Glomerular visceral epithelial cell (primary cell): ENCODE data around the gene PRR29.
A peak's percentile ranks its signal among the peaks of the same experiment; 100 is the strongest.

Source experiments
- DNase-seq: peaks from one replicate; pipeline ENCODE4 v3.0.0-alpha.2; 2016; ENCODE audit errors: extremely low spot score

PRR29 gene

GRCh38 chr17:63998050-63998720, at the start of gene PRR29:
Gene PRR29 (plus strand): TSS chr17:63998351. CDS start chr17:63998365, 14 bp downstream.
- DNase-seq = peak; percentile 73

DNA sequence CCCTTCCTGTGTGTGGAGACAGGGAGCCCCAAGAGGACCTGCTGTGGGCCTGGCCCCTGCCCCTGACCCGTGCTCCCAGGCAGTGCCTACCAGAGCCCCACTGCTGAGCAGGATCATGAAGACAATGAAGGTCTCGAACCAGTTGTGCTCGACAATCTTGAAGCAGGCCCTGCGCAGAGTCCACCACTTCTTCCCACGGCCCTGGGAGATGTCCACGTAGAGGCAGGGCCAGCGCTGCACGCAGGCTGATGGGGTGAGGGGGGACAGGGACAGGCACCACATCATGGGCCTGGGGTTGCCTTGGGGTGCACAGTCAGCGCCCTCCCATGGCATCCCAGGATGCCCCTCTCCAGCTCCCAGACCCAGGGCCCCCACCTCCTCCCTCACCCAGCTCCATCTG, 49.6 kb upstream of the PRR29 start:
- DNase-seq = no peak

- no peak for DNase-seq
Observed at GRCh38 chr17:63949576-63950250, 48.4 kb upstream of the PRR29 start.

DNA sequence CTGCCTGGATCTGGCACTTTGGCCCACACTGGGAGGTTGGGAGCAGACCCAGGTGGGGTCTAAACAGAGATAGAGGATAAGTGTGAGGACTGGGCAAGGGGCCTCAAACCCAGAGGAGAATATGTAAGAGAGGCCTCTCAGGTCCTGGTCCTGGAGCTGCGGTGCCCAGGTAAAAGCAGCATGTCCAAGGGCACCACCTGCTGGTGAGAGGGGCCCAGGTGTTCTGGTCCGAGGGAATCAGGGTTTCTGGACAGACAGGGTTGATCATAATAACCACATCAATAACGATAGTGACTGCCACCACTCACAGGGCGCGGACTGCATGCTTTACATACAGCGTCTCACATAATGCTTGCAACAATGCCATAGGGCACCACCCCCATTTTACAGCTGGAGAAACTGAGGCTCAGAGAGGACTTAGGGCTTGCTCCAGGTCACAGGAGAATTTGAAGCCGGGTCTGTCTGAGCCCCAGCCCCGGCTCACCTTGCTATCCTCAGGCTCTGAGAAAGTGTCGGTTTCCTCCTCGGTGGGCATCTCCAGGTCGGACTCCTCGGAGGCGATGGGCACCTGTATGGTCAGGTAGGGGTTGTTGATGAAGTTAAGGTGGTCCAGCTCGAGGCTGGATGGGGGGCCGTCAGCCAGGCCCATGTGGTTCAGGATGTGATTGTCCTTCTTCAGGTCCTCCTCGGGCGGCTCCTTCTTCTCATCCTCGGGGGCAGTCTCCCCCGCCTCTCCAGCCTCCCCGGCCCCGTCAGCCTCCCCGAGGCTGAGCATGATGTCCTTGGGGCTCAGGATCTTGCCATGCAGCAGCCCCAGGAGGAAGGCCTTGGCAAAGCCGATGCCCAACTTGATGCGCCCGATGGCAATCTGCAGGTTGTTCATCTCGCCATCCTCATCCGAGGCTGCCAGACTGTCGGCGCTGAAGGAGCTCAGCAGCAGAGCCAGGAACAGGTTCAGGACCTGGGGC, 46.9 kb upstream of the PRR29 start:
- peak; percentile 16 for DNase-seq

- DNase-seq = no peak
Observed at GRCh38 chr17:63954402-63955063, 43.6 kb upstream of the PRR29 start.

- DNase-seq = no peak
Observed at GRCh38 chr17:63955232-63955631, 42.9 kb upstream of the PRR29 start.

DNA sequence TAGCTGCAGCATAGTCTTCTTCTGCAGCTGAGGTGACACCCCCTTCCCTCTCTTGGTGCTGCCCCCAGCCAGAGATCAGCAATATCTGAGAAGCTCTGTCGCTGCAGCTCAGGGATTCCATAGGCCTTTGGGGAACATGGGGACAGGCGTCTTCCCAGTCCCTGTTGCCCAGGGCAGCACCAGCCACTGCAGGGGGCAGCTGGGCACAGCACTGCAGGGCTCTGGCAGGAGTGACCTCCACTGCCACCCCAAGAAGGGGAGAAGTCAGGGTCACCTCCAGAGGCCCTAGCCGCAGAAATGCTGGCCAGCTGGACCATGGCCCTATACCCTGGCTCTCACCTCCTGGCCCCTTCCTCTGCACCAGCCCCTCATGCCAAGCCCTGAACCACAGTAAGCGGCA, 42.4 kb upstream of the PRR29 start:
- no peak for DNase-seq

DNA sequence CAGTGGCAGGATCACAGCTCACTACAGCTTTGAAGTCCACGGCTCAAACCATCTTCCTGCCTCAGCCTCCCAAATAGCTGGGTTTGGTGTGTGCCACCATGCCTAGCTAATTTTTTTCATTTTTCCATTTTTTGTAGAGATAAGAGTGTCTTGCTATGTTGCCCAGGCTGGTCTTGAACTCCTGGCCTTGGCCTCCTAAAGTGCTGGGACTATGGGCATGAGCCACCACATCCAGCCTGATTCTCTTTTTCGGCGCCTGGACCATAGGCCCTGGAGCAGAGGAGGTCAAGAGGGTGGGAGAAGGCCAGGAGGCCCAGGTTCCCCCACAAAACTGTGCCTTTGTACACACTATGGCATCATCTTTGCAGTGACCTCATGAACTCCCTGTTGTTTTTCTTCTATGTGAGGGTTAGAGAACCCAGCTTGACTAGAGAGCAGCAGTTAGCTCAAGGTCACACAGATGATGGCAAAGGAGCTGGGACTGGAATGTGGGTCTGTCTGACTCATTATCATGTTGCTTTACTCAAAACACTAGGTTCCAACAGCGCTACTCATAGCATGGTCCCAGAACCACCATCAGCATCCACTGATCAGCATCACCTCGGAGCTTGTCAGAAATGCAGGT, 41.7 kb upstream of the PRR29 start:
- no peak for DNase-seq

GRCh38 chr17:63960006-63960405, 38.1 kb upstream of the PRR29 start:
- no peak for DNase-seq

DNA sequence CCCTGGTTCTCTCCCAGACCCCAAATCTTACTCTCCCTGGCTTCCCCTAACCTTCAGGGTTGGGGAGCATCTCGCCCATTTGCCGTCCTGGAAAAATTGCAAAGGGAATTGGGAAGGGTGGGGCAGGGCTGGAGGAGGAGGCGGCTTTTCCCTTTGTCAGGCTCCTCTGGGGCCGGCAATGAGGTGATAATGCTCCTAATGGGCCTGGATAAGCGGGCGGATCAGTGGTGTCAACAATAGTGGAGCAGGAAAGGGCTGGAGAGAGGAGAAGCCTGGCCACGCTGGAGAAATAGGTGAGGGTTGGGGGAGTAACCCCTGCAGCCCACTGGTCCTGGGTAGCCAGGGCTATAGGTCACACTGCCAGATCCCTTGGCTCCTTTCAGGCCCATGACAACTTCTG, 37.7 kb upstream of the PRR29 start:
- no peak for DNase-seq

DNA sequence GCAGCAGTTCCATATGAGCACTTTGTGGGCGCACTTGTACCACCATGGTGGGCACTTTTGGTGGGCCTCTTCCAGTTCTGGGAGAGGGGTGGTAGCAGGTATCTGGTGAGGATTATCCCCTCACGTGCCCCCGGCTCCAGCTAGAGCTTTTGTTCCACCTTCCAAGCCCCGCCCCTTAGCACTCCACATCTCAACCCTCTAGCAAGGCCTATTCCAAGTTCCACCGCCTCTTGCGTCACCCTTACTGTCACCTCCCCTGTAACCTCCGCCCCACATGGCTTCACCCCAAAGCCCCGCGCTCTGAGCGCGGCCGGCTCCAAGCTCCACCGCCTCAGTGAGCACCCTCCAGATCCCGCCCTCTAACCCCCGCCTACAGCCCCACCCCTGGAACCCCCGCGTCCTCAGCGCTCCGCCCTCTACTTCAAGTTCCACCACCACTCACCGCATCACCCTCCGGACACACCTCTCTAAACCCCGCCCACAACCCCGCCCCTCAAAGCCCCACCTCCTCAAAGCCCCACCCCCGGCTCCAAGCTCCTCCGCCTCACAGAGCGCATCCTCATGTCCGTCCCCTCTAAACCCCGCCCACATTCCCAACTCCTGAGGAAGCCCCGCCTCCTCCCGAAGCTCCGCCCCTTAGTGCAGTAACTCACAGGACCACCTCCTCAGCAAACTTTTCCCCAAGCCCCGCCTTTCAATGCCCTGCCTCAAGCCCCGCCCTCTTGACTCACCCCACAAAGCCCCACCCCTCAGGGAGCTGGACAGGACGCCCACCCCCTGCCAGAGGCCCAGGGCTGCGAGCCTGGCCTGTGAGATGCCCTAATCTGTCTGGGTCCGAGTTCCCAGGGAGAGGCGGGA, 36.6 kb upstream of the PRR29 start:
- peak; percentile 37 for DNase-seq

- DNase-seq = no peak
Observed at GRCh38 chr17:63962298-63962744, 35.8 kb upstream of the PRR29 start.

DNA sequence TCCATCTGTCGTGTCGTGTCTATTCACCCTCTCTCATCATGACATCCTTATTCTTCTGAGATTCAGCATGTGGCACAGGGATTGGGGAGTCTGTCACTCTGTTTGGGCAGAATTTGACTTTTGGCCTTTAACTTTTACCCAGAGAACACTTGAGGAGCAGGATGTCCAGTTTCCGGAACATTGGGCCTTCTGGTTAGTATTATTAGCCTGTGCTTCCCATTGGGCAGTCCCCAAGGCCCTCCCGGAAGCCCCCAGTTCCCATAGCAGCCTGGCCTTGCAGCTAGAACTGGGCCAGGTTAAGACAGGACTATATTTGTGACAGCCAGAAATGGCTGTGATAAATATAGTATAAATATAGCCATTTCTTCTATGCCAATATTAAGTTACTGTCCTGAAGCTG, 35.0 kb upstream of the PRR29 start:
- no peak for DNase-seq

- no peak for DNase-seq
Observed at GRCh38 chr17:63966646-63967264, 31.4 kb upstream of the PRR29 start.

DNA sequence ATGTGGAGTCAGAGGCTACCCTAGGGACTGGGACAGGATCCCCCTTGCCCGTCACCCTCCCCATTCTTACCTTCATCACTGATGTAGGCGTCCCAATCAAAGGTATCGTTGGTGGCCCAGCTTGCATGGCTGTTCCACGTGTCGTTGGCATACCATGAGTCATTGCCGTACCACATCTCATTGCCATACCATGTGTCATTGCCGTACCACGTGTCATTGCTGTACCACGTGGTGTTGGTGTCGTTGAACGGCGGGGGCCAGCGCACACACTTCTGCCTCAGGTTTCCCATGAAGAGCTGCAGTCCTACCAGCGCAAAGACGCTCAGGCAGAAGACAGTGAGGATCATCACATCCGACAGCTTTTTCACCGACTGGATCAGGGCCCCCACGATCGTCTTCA, 30.2 kb upstream of the PRR29 start:
- DNase-seq = no peak

DNA sequence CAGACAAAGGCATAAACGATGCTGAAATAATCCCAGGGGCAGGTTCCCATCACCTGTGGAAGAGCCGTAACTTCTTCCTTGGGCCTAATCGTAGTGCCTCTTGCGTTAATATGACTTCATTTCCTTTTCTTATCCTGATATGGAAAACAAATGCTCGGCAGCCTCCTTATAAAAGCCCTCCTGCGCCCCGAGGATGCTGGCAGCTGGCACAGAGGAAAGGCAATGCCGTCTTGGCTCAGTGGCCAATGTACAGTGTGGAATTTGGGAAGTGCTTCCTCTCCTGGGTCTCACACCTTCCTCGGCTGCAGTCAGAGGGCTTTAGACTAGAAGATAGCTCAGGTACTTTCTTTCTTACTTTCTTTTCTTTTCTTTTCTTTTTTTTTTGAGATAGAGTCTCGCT, 28.9 kb upstream of the PRR29 start:
- no peak for DNase-seq

- no peak for DNase-seq
Observed at GRCh38 chr17:63972796-63973195, 25.4 kb upstream of the PRR29 start, which contains the start of gene SCN4A. Gene SCN4A (minus strand): TSS chr17:63972918. CDS start chr17:63972841, 77 bp downstream.

GRCh38 chr17:63973247-63973646, 24.9 kb upstream of the PRR29 start:
- no peak for DNase-seq

GRCh38 chr17:63973930-63974593, 24.1 kb upstream of the PRR29 start:
- peak; percentile 58 for DNase-seq
